ENCODE results near the gene SSUH2. TPM values are rescaled to one million over a fixed set of nuclear protein-coding genes. Genes with fewer than 3 reads are reported as not detected.

Gene SSUH2
- total and polyA plus RNA-seq, 2 of the 13 experiments (the other 11 are each of a cell fraction or from before 2014, with no cell fraction given): 38.1 to 136 TPM

DNA sequence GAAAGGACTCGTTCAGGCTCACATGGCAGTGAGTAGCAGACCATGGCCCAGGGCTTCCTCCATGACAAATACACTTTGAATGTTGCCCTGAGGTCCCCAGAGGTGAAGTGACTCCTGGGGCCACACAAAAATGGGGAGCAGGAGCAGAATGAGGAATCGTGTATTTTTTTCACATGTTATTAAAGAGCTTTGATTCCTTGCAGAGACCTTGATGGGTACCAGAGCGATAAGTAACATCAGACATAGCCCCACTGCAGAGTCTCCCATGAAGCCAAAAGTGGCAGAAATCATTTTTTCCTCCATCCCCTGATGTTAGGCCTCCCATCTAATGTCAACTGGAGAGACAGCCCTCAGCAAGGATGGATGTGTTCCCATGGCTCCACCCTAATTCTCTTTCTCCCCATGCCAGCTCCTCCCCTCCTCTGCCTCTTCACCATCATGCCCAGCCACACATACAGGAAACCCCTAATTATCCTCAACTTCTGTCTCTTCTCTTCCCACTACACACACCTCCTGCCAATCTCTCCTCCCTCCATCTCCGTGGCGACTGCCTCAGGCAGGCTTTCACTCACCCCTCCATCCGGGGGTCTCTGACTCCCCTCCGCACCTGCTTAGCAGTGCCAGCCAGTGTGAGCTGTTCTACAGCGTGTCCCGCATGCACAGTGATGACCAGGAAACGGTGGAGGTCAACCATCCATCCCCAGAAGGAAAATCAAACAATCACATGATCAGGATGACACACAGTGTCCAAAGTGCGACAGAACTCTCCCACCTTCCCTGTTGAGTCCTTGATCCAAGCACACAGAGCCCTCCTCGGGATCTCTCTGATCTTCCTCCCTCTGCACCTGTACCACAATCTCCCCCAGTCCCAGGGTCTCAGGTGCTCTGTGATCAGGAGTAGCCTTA is 7.1 kb upstream of the SSUH2 start (continued):
- TF ChIP-seq ZBTB7A (CRISPR knock-in tag; IDR thresholded peaks at IDR 0.05) (peak; percentile 30; the same call in 1 of the 2 replicates), ZNF713 (CRISPR knock-in tag; IDR thresholded peaks at IDR 0.05) (no peak), ZSCAN30 (CRISPR knock-in tag; IDR thresholded peaks at IDR 0.05) (no peak), MAF1 (CRISPR knock-in tag; IDR thresholded peaks at IDR 0.05; ENCODE audit: borderline replicate concordance) (no peak), ZNF383 (CRISPR knock-in tag; IDR thresholded peaks at IDR 0.05; ENCODE audit: borderline replicate concordance) (no peak), ZNF572 (CRISPR knock-in tag; IDR thresholded peaks at IDR 0.05) (no peak), IRF9 (CRISPR knock-in tag; IDR thresholded peaks at IDR 0.05; ENCODE audit: borderline replicate concordance) (peak; percentile 86), U2AF2 (IDR thresholded peaks at IDR 0.05; ENCODE audit: low read depth, low read length) (no peak), DR1 (CRISPR knock-in tag; IDR thresholded peaks at IDR 0.05) (peak; percentile 48), ZFAT (CRISPR knock-in tag; conservative IDR thresholded peaks at IDR 0.05) (no peak), REST (IDR thresholded peaks at IDR 0.05; ENCODE audit: borderline replicate concordance in 1 of 2, low read depth in 1 of 2, low read length in 2 of 2) (peak in 1 of 2 experiments; percentile 19; a peak in 2 of 4 replicates)
- TF ChIP-seq, protein P1, sequence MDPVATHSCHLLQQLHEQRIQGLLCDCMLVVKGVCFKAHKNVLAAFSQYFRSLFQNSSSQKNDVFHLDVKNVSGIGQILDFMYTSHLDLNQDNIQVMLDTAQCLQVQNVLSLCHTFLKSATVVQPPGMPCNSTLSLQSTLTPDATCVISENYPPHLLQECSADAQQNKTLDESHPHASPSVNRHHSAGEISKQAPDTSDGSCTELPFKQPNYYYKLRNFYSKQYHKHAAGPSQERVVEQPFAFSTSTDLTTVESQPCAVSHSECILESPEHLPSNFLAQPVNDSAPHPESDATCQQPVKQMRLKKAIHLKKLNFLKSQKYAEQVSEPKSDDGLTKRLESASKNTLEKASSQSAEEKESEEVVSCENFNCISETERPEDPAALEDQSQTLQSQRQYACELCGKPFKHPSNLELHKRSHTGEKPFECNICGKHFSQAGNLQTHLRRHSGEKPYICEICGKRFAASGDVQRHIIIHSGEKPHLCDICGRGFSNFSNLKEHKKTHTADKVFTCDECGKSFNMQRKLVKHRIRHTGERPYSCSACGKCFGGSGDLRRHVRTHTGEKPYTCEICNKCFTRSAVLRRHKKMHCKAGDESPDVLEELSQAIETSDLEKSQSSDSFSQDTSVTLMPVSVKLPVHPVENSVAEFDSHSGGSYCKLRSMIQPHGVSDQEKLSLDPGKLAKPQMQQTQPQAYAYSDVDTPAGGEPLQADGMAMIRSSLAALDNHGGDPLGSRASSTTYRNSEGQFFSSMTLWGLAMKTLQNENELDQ (CRISPR knock-in tag; IDR thresholded peaks at IDR 0.05; ENCODE audit: borderline replicate concordance): 0 out of 2 replicates have a peak, but pooled peaks have one; percentile 27
- TF ChIP-seq, protein P2, sequence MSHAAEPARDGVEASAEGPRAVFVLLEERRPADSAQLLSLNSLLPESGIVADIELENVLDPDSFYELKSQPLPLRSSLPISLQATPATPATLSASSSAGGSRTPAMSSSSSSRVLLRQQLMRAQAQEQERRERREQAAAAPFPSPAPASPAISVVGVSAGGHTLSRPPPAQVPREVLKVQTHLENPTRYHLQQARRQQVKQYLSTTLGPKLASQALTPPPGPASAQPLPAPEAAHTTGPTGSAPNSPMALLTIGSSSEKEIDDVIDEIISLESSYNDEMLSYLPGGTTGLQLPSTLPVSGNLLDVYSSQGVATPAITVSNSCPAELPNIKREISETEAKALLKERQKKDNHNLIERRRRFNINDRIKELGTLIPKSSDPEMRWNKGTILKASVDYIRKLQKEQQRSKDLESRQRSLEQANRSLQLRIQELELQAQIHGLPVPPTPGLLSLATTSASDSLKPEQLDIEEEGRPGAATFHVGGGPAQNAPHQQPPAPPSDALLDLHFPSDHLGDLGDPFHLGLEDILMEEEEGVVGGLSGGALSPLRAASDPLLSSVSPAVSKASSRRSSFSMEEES (CRISPR knock-in tag; IDR thresholded peaks at IDR 0.05): peak; percentile 99
- TF ChIP-seq, protein P3, sequence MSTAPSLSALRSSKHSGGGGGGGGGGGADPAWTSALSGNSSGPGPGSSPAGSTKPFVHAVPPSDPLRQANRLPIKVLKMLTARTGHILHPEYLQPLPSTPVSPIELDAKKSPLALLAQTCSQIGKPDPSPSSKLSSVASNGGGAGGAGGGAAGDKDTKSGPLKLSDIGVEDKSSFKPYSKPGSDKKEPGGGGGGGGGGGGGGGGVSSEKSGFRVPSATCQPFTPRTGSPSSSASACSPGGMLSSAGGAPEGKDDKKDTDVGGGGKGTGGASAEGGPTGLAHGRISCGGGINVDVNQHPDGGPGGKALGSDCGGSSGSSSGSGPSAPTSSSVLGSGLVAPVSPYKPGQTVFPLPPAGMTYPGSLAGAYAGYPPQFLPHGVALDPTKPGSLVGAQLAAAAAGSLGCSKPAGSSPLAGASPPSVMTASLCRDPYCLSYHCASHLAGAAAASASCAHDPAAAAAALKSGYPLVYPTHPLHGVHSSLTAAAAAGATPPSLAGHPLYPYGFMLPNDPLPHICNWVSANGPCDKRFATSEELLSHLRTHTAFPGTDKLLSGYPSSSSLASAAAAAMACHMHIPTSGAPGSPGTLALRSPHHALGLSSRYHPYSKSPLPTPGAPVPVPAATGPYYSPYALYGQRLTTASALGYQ (CRISPR knock-in tag; IDR thresholded peaks at IDR 0.05): 0 out of 2 replicates have a peak, but pooled peaks have one; percentile 31
- TF ChIP-seq, protein P4, sequence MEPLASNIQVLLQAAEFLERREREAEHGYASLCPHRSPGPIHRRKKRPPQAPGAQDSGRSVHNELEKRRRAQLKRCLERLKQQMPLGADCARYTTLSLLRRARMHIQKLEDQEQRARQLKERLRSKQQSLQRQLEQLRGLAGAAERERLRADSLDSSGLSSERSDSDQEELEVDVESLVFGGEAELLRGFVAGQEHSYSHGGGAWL (CRISPR knock-in tag; IDR thresholded peaks at IDR 0.05): peak; percentile 76; the same call in 1 of the 2 replicates

All from HepG2 (cell line).